HFFc6 (cell line): Measurements from ENCODE around the gene SYT2. TPM values are rescaled to one million over a fixed set of nuclear protein-coding genes. Genes with fewer than 3 reads are reported as not detected.

Experiments used
- DNase-seq: peaks from one replicate; pipeline ENCODE4 v3.0.0-alpha.2; 2018
- H3K27ac Mint-ChIP-seq: 2 replicates; pipeline ENCODE4 v1.8.0; 2020; ENCODE audit warnings: mild to moderate bottlenecking, mixed read lengths
- H3K27me3 Mint-ChIP-seq: 2 replicates; pipeline ENCODE4 v1.8.0; 2021; ENCODE audit warnings: mild to moderate bottlenecking, moderate library complexity, mixed read lengths; ENCODE audit not compliant: insufficient read depth
- H3K36me3 Mint-ChIP-seq: 2 replicates; pipeline ENCODE4 v1.8.0; 2021; ENCODE audit warnings: low read depth, mixed read lengths
- H3K4me1 Mint-ChIP-seq: 2 replicates; pipeline ENCODE4 v1.8.0; 2020; ENCODE audit warnings: low read depth, mixed read lengths
- H3K4me3 Mint-ChIP-seq: 2 replicates; pipeline ENCODE4 v1.8.0; 2020; ENCODE audit warnings: mild to moderate bottlenecking, moderate library complexity, mixed read lengths
- H3K9me3 Mint-ChIP-seq: 2 replicates; pipeline ENCODE4 v1.8.0; 2020; ENCODE audit warnings: mild to moderate bottlenecking, mixed read lengths
- CTCF ChIP-seq: fragments of 200-600 bp; sonication (generic); IDR thresholded peaks from 2 replicates; pipeline ENCODE4 v1.5.0; 2021; ENCODE audit warnings: antibody characterized with exemption, mild to moderate bottlenecking
- total RNA-seq, 6 experiments: library from RNA; stranded (reverse); fragmentation: NEBNext Ultra II Directional; extraction: Animal tissue kit (Norgen Biotek cat#: 25700); gene quantifications; 2 replicates in 1 of 6; 3 replicates in 5 of 6; pipeline ENCODE4 v1.2.3, GENCODE V29; 2021

SYT2 gene
- total RNA-seq, 6 experiments from 2014 or later, result 0.03 TPM; not detected in 5

GRCh38 chr1:202589190-202589930 is 120.9 kb downstream of the SYT2 start:
- peak; percentile 58 for TF ChIP-seq CTCF
- Mint-ChIP-seq H3K4me1 (peaks cover 89% of the 10 kb centered on the region), H3K9me3 (no peaks in the 10 kb centered on the region), H3K27ac (peak overlapping the region; percentile 99), H3K36me3 (peaks cover 9% of the 10 kb centered on the region; the same call in 1 of the 2 replicates), H3K4me3 (peak overlapping the region; percentile 68), H3K27me3 (peaks cover 3% of the 10 kb centered on the region)
- peak; percentile 99 for DNase-seq

GRCh38 chr1:202588503-202589189 is 121.6 kb downstream of the SYT2 start:
- Mint-ChIP-seq H3K27ac (peak overlapping the region; percentile 99), H3K36me3 (peaks cover 12% of the 10 kb centered on the region; the same call in 1 of the 2 replicates), H3K4me1 (peaks cover 87% of the 10 kb centered on the region), H3K4me3 (peak overlapping the region; percentile 68), H3K9me3 (no peaks in the 10 kb centered on the region), H3K27me3 (peaks cover 3% of the 10 kb centered on the region)
- DNase-seq, result no peak
- TF ChIP-seq CTCF, result no peak

- peaks cover 3% of the 10 kb centered on the region for H3K27me3 Mint-ChIP-seq
- peak overlapping the region; percentile 13; the same call in 1 of the 2 replicates for H3K4me3 Mint-ChIP-seq
- no peaks in the 10 kb centered on the region for H3K9me3 Mint-ChIP-seq
- H3K27ac Mint-ChIP-seq, result peak overlapping the region; percentile 99
- DNase-seq, result no peak
- peaks cover 12% of the 10 kb centered on the region; the same call in 1 of the 2 replicates for H3K36me3 Mint-ChIP-seq
- H3K4me1 Mint-ChIP-seq, result peaks cover 81% of the 10 kb centered on the region
- TF ChIP-seq CTCF, result no peak
Observed at GRCh38 chr1:202587859-202588485, 122.3 kb downstream of the SYT2 start.

GRCh38 chr1:202586871-202587270 is 123.4 kb downstream of the SYT2 start:
- Mint-ChIP-seq H3K9me3 (no peaks in the 10 kb centered on the region), H3K4me3 (no peak overlapping the region), H3K36me3 (peaks cover 18% of the 10 kb centered on the region; the same call in 1 of the 2 replicates), H3K27ac (peak overlapping the region; percentile 99), H3K27me3 (peaks cover 3% of the 10 kb centered on the region), H3K4me1 (peaks cover 78% of the 10 kb centered on the region)
- no peak for TF ChIP-seq CTCF
- DNase-seq, result no peak

GRCh38 chr1:202586018-202586821 is 124.0 kb downstream of the SYT2 start:
- Mint-ChIP-seq H3K4me1 (peaks cover 77% of the 10 kb centered on the region), H3K9me3 (no peaks in the 10 kb centered on the region), H3K4me3 (peak overlapping the region; percentile 13; the same call in 1 of the 2 replicates), H3K36me3 (peaks cover 23% of the 10 kb centered on the region; the same call in 1 of the 2 replicates), H3K27ac (peak overlapping the region; percentile 72), H3K27me3 (peaks cover 3% of the 10 kb centered on the region)
- TF ChIP-seq CTCF, result no peak
- peak; percentile 23 for DNase-seq
